Suprapubic skin (tissue), 4 donors: ENCODE measurements around the gene HSD11B2. TPM values are rescaled to one million over a fixed set of nuclear protein-coding genes. Genes with fewer than 3 reads are reported as not detected.

Source experiments
- DNase-seq, 2 donors: peaks; one replicate each; pipeline ENCODE4 v3.0.0-alpha.2; 2019; ENCODE audit warnings: low spot score in 2 of 2
- H3K27ac ChIP-seq: fragments of 200-600 bp; sonication (generic); one replicate; pipeline ENCODE4 v1.5.1; 2019
- H3K27me3 ChIP-seq: fragments of 200-600 bp; sonication (generic); one replicate; pipeline ENCODE4 v1.5.1; 2019
- H3K36me3 ChIP-seq: fragments of 200-600 bp; sonication (generic); one replicate; pipeline ENCODE4 v1.5.1; 2019
- H3K4me1 ChIP-seq: fragments of 200-600 bp; sonication (generic); one replicate; pipeline ENCODE4 v1.5.1; 2019
- H3K4me3 ChIP-seq: fragments of 200-600 bp; sonication (generic); one replicate; pipeline ENCODE4 v1.5.1; 2019; ENCODE audit warnings: mild to moderate bottlenecking
- H3K9me3 ChIP-seq: fragments of 200-600 bp; sonication (generic); one replicate; pipeline ENCODE4 v1.5.1; 2019
- CTCF ChIP-seq, 2 donors: fragments of 200-600 bp in 1 of 2; fragments of 450-650 bp in 1 of 2; sonication (generic) in 1 of 2; IDR thresholded peaks; one replicate each; pipeline ENCODE4 v1.5.1; 2016 to 2019; ENCODE audit warnings: antibody characterized with exemption in 2 of 2, mild to moderate bottlenecking in 1 of 2, moderate library complexity in 1 of 2
- EP300 ChIP-seq: sonication (generic); formaldehyde crosslinking; IDR thresholded peaks from one replicate; pipeline ENCODE4 v1.6.1; 2017; ENCODE audit warnings: antibody characterized with exemption
- POLR2A ChIP-seq, 2 donors: fragments of 450-650 bp; IDR thresholded peaks; one replicate each; pipeline ENCODE4 v1.6.1; 2017; ENCODE audit warnings: antibody characterized with exemption in 2 of 2, mild to moderate bottlenecking in 2 of 2, moderate library complexity in 2 of 2
- POLR2AphosphoS5 ChIP-seq, 3 donors: sonication (generic); formaldehyde crosslinking; IDR thresholded peaks; one replicate each; pipeline ENCODE4 v1.6.1; 2017; ENCODE audit warnings: antibody characterized with exemption in 3 of 3
- WGBS: methylation state at CpG from one replicate; pipeline ENCODE4 v1.1.5; 2018; 5-methylcytosine and 5-hydroxymethylcytosine counted together
- total RNA-seq, 4 donors: library from RNA; depleted of rRNA; stranded (reverse); fragments of >200 nt; gene quantifications; one replicate each; pipeline ENCODE4 v1.1.0, GENCODE V29; 2016

The HSD11B2 gene
- total RNA-seq, 4 donors from 2014 or later = 45.6 to 164 (median 69.1) TPM

DNA sequence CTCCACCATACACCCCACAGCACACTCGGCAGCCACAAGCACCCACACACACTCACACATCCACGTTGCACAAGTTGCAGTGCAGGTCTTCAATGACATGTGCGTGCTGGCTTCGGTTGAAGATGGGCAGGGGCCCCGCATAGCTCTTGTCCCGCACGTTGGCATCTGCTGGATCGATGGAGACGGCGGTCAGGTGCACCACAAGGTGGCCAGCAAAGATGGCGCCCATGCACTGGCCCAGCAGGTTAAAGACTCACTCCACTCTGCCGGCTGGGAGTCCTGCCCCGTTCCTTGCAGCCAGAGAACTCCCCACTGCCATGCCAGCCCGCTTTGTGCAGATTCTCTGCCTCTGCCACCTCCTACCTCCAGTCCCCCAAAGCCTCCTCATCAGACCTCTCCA, 30.0 kb upstream of the HSD11B2 start:
- peak in 1 of 2 donors; percentile 66 for DNase-seq
- TF ChIP-seq EP300 (no peak), POLR2A (IDR thresholded peaks at IDR 0.05) (no peak), POLR2AphosphoS5 (IDR thresholded peaks at IDR 0.05) (no peak)
- no peaks in the 10 kb centered on the region for H3K27me3 ChIP-seq

DNA sequence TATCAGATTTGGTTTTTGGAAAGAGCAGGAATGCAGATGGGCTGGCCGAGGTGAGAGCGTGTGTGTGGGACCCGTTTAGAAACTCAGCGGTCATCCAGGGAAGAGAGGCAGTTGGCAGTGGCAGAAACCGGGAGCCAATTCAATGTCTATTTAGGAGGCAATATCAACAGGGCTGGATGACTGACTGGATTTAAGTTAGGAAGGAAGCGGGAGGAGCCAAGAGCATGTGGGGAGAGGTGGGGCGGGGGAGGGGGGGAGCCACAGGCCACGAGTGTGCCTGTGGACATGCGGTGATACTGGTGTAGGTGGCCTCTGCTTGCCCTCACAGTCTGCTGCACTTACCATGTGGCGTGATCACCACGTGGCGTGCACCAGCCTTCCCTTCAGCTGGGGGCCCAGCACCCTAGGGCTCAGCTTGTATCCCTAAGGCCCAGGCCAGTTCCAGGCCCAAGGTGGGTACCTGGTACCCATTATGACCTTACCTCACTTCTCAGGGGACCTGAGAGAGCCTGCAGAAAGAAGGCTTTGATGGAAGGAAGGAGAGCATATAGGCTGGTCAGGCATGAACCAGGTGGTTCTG, 26.9 kb upstream of the HSD11B2 start:
- Histone ChIP-seq H3K4me1 (peaks cover 69% of the 10 kb centered on the region), H3K27me3 (no peaks in the 10 kb centered on the region), H3K27ac (peak overlapping the region; percentile 93), H3K9me3 (no peaks in the 10 kb centered on the region), H3K36me3 (no peaks in the 10 kb centered on the region), H3K4me3 (no peak overlapping the region)
- DNase-seq = no peak
- WGBS = 63% methylated on average over 9 of the region's 12 CpGs
- TF ChIP-seq POLR2A (IDR thresholded peaks at IDR 0.05) = no peak
- no peak for TF ChIP-seq EP300
- no peak for TF ChIP-seq POLR2AphosphoS5 (IDR thresholded peaks at IDR 0.05)
- TF ChIP-seq CTCF (IDR thresholded peaks at IDR 0.05) = no peak

More for the DNA sequence above, 30.0 kb upstream of the HSD11B2 start:
- no peak overlapping the region for H3K27ac ChIP-seq
- H3K4me1 ChIP-seq = peaks cover 75% of the 10 kb centered on the region
- no peaks in the 10 kb centered on the region for H3K9me3 ChIP-seq
- H3K4me3 ChIP-seq = no peak overlapping the region
- no peaks in the 10 kb centered on the region for H3K36me3 ChIP-seq
- 90% methylated on average over 8 of the region's 14 CpGs for WGBS

GRCh38 chr16:67404740-67405226, 26.1 kb upstream of the HSD11B2 start:
- TF ChIP-seq POLR2A (IDR thresholded peaks at IDR 0.05) (no peak), EP300 (no peak), POLR2AphosphoS5 (IDR thresholded peaks at IDR 0.05) (peak; percentile 20 to 67 (median 30))
- H3K27me3 ChIP-seq = no peaks in the 10 kb centered on the region
- peaks cover 68% of the 10 kb centered on the region for H3K4me1 ChIP-seq
- H3K9me3 ChIP-seq = no peaks in the 10 kb centered on the region
- H3K27ac ChIP-seq = peak overlapping the region; percentile 93
- no peak overlapping the region for H3K4me3 ChIP-seq
- whole genome bisulfite sequencing = 75% methylated on average over 4 of the region's 5 CpGs
- no peaks in the 10 kb centered on the region for H3K36me3 ChIP-seq
- peak in 1 of 2 donors; percentile 70 for DNase-seq

- H3K4me1 ChIP-seq = peaks cover 67% of the 10 kb centered on the region
- H3K4me3 ChIP-seq = no peak overlapping the region
- TF ChIP-seq EP300 (no peak), POLR2A (IDR thresholded peaks at IDR 0.05) (no peak), POLR2AphosphoS5 (IDR thresholded peaks at IDR 0.05) (no peak), CTCF (IDR thresholded peaks at IDR 0.05) (no peak)
- no peak for DNase-seq
- no peaks in the 10 kb centered on the region for H3K9me3 ChIP-seq
- H3K27ac ChIP-seq = peak overlapping the region; percentile 93
- WGBS = 31% methylated on average over 5 of the region's 8 CpGs
- H3K36me3 ChIP-seq = no peaks in the 10 kb centered on the region
- no peaks in the 10 kb centered on the region for H3K27me3 ChIP-seq
These were observed 25.6 kb upstream of the HSD11B2 start for GRCh38 chr16:67405336-67405735.

- 66% methylated on average over 8 of the region's 18 CpGs for WGBS
- Histone ChIP-seq H3K27me3 (no peaks in the 10 kb centered on the region), H3K36me3 (no peaks in the 10 kb centered on the region), H3K4me1 (peaks cover 63% of the 10 kb centered on the region), H3K27ac (peak overlapping the region; percentile 93), H3K9me3 (no peaks in the 10 kb centered on the region), H3K4me3 (no peak overlapping the region)
- peak in 1 of 2 donors; percentile 78 for DNase-seq
- TF ChIP-seq POLR2AphosphoS5 (IDR thresholded peaks at IDR 0.05) (no peak), CTCF (IDR thresholded peaks at IDR 0.05) (no peak), EP300 (no peak), POLR2A (IDR thresholded peaks at IDR 0.05) (no peak)
These were observed 24.6 kb upstream of the HSD11B2 start for GRCh38 chr16:67406111-67406971.
